ENCODE data around the gene HOXD8. TPM values are rescaled to one million over a fixed set of nuclear protein-coding genes. Genes with fewer than 3 reads are reported as not detected.

The HOXD8 gene
- total RNA-seq, 4 donors from 2014 or later: 12.6 to 19.5 (median 16.7) TPM

DNA sequence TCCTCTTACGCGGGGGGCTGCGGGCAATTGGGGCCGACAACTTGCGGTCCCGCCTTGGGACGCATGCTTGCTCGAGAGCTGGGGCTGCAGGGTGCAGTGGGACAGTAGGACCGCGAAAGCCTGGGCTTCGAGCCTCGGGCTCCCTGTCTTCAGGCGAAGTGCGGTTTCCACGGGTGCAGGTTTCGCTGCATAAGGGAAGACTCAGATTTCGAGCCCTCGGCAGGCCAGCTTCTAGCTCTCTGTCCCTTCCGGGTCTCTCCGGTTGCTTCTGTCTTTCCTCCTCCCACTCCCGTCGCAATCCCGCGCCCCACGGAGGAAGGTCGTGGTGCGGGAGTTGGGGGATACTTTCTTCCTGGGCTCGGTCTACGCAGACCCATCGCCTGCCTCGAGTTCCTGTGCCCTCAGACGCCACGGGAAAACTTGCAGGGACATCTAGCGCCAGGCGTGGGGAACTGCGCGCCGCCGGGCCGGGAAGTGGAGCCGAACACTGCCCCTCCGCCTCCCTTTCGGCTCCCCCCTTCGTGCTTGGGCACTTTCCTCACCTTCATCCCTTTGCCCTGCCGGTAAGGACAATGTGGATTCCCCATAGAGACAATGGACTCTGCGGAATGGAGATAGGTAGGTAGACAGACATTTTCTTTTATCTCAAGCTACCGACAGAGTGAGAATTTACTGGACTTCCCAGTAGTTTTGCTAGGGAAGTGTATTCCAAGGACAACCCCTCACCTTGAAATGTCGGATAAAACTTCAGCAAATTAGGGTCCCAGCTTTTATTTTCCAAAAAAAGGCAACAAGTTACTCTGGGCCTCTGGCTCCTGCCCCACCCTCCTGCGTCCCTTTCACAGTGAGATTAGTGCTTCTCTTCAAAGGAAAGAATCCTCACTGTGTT is 41.2 kb upstream of the HOXD8 start:
- WGBS, 2 donors: 5 to 11% methylated on average over 34 to 38 of the region's 49 CpGs
- no peaks in the 10 kb centered on the region for H3K9me3 ChIP-seq
- no peak for TF ChIP-seq EP300 (IDR thresholded peaks at IDR 0.05)
- TF ChIP-seq, protein P1, sequence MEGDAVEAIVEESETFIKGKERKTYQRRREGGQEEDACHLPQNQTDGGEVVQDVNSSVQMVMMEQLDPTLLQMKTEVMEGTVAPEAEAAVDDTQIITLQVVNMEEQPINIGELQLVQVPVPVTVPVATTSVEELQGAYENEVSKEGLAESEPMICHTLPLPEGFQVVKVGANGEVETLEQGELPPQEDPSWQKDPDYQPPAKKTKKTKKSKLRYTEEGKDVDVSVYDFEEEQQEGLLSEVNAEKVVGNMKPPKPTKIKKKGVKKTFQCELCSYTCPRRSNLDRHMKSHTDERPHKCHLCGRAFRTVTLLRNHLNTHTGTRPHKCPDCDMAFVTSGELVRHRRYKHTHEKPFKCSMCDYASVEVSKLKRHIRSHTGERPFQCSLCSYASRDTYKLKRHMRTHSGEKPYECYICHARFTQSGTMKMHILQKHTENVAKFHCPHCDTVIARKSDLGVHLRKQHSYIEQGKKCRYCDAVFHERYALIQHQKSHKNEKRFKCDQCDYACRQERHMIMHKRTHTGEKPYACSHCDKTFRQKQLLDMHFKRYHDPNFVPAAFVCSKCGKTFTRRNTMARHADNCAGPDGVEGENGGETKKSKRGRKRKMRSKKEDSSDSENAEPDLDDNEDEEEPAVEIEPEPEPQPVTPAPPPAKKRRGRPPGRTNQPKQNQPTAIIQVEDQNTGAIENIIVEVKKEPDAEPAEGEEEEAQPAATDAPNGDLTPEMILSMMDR (IDR thresholded peaks at IDR 0.05): peak; percentile 53 to 83 (median 65)
- no peak overlapping the region for H3K27ac ChIP-seq
- peak in 1 of 2 donors; percentile 36 for DNase-seq (ENCODE audit: low spot score in 2 of 2)
- no peaks in the 10 kb centered on the region for H3K36me3 ChIP-seq
- peak overlapping the region in 1 of 4 donors; percentile 35 for H3K4me3 ChIP-seq
- H3K4me1 ChIP-seq: peaks cover 0 to 53% (median 20%) of the 10 kb centered on the region in 4 donors
- peaks cover 8 to 98% of the 10 kb centered on the region in 2 donors for H3K27me3 ChIP-seq

DNA sequence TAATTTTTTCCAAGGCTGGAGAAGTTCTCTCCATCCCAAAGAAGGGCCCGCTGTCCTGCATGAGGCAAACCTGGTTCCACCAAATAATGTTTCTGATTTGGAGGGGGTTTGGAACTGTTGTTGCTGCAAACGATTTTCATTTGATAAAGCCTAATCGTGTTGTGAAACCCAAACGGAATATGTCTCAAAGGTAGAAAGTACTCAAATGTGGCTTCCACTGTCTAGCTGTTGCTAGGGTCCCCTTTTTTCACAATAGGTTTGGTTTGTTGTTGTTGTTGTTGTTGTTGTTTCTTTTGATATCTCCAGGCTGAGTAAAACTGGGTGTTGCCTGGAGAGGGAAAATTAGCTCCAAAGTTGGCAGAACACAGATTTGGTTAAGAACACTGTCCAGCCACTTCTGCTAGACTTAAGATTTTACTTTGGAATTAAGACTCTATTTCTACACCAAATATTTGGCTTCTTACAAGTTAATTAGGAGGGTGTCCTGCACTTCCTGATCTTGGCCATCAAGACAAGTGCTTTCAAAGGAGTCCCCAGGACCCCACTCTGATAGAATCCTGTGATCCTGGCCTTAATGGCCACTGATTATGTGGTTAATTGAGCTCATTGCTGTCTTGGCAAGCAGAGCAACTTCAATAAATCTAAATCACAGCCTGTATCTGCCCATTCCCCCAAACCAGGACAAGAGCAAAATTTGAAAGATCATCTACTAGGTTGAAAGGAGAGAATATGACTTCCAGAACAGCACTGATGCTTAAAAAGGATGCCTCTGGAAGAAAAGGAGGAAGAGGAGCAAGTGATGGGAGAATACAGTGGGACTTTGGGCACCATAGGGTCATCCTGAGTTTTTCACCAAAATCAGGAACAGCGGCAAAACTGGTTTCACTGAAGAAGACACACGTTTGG is 40.3 kb upstream of the HOXD8 start:
- Histone ChIP-seq H3K4me3 (no peak overlapping the region), H3K9me3 (no peaks in the 10 kb centered on the region), H3K27ac (no peak overlapping the region), H3K27me3 (peaks cover 7 to 98% of the 10 kb centered on the region in 2 donors), H3K4me1 (peaks cover 0 to 51% (median 23%) of the 10 kb centered on the region in 4 donors), H3K36me3 (no peaks in the 10 kb centered on the region)
- no peak for DNase-seq (ENCODE audit: low spot score in 2 of 2)
- WGBS, 2 donors: 15 to 16% methylated on average over 6 of the region's 6 CpGs
- TF ChIP-seq EP300 (IDR thresholded peaks at IDR 0.05) (no peak), POLR2A (IDR thresholded peaks at IDR 0.05) (no peak)
- TF ChIP-seq, protein P1 (IDR thresholded peaks at IDR 0.05): no peak

DNA sequence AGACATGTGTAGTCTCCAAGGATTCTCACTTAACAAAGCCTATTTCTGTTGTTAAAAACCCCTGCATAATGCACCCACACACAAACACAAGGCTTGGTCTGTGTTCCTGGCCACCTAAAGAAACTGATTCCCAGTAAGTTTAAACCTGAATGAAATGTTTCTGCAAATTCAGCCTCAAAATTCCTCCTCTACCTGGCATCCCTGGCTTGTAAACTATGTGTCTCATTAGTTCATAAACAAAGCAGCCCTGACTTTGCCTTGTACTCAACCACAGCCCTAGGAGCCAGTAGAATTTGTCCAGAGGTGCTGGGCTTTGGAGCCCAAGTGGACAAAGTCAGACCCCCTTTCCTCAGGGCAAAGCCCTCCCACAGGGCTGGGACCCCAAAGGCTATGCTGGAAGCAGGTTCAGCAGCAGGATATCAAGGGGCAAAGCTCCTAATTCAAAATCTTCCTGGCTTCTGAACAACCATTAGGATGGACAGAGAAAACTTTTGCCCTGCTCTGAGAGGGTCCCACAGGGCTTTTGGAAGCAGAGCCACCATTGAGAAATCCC is 39.6 kb upstream of the HOXD8 start:
- H3K27me3 ChIP-seq: peaks cover 3 to 98% of the 10 kb centered on the region in 2 donors
- H3K4me3 ChIP-seq: no peak overlapping the region
- no peaks in the 10 kb centered on the region for H3K9me3 ChIP-seq
- no peaks in the 10 kb centered on the region for H3K36me3 ChIP-seq
- TF ChIP-seq POLR2A (IDR thresholded peaks at IDR 0.05) (no peak), EP300 (IDR thresholded peaks at IDR 0.05) (no peak)
- TF ChIP-seq, protein P1 (IDR thresholded peaks at IDR 0.05): no peak
- no peak for DNase-seq (ENCODE audit: low spot score in 2 of 2)
- peaks cover 0 to 46% (median 22%) of the 10 kb centered on the region in 4 donors for H3K4me1 ChIP-seq
- no peak overlapping the region for H3K27ac ChIP-seq

DNA sequence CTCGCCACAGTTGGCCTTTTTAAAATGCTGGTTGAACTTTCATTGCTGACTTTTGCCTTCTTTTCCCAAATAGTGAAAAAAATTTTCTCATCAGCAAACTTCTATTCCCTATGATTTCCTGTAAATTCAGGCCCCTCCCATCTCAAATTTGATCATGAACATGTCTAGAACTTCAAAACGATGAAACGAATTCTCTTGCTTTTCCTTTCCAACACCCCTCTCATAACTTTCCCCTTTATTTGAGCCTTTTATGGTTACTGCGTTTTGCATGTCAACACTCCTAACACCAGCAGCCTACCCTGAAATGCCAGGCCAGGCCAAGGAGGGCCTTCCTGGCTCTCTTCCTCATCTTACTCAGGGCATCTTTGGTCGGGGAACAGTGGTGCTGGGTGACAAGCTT is 38.6 kb upstream of the HOXD8 start:
- no peaks in the 10 kb centered on the region for H3K9me3 ChIP-seq
- no peaks in the 10 kb centered on the region for H3K36me3 ChIP-seq
- peaks cover 3 to 98% of the 10 kb centered on the region in 2 donors for H3K27me3 ChIP-seq
- no peak overlapping the region for H3K4me3 ChIP-seq
- peaks cover 0 to 37% (median 15%) of the 10 kb centered on the region in 4 donors for H3K4me1 ChIP-seq
- DNase-seq (ENCODE audit: low spot score in 2 of 2): no peak
- 29 to 40% methylated on average over 5 of the region's 5 CpGs for WGBS, 2 donors
- no peak overlapping the region for H3K27ac ChIP-seq
- TF ChIP-seq, protein P1 (IDR thresholded peaks at IDR 0.05): no peak
- no peak for TF ChIP-seq POLR2A (IDR thresholded peaks at IDR 0.05)
- no peak for TF ChIP-seq EP300 (IDR thresholded peaks at IDR 0.05)
